GM23338 (cell line): ENCODE data around the gene ZFP92. TPM values are rescaled to one million over a fixed set of nuclear protein-coding genes. Genes with fewer than 3 reads are reported as not detected.
A peak's percentile ranks its signal among the peaks of the same experiment; 100 is the strongest.

ENCODE experiments used
- ATAC-seq: fragments of 200-7000 bp; cut with Tn5 transposase; 3 replicates; pipeline ENCODE4 v1.9.1; 2020
- DNase-seq: peaks from one replicate; pipeline ENCODE4 v3.0.0-alpha.2; 2015; ENCODE audit warnings: low spot score
- H2AFZ ChIP-seq: fragments of 200-600 bp; sonication (generic); 2 replicates; pipeline ENCODE4 v1.8.0; 2016; ENCODE audit warnings: antibody characterized with exemption, mild to moderate bottlenecking, moderate library complexity
- H3F3A ChIP-seq: fragments of 200-600 bp; sonication (generic); replicated peaks from 2 replicates; pipeline ENCODE4 v1.8.0; 2017; ENCODE audit warnings: antibody characterized with exemption, mixed run types, low read depth
- H3K27ac ChIP-seq: fragments of 200-600 bp; sonication (generic); 2 replicates; pipeline ENCODE4 v1.6.1; 2016; ENCODE audit warnings: low read depth
- H3K27me3 ChIP-seq: fragments of 200-600 bp; sonication (generic); 2 replicates; pipeline ENCODE4 v1.8.0; 2016; ENCODE audit warnings: mild to moderate bottlenecking, mixed run types, moderate library complexity; ENCODE audit not compliant: insufficient read depth
- H3K36me3 ChIP-seq: fragments of 200-600 bp; sonication (generic); 2 replicates; pipeline ENCODE4 v1.8.0; 2016; ENCODE audit warnings: mild to moderate bottlenecking; ENCODE audit not compliant: insufficient read depth
- H3K4me1 ChIP-seq: fragments of 200-600 bp; sonication (generic); 2 replicates; pipeline ENCODE4 v1.8.0; 2016; ENCODE audit warnings: mild to moderate bottlenecking, moderate library complexity; ENCODE audit not compliant: insufficient read depth
- H3K4me2 ChIP-seq: fragments of 200-600 bp; sonication (generic); 2 replicates; pipeline ENCODE4 v1.7.1; 2017; ENCODE audit warnings: mixed run types
- H3K4me3 ChIP-seq: fragments of 200-600 bp; sonication (generic); 2 replicates; pipeline ENCODE4 v1.6.1; 2016; ENCODE audit warnings: mixed run types
- H3K79me2 ChIP-seq: fragments of 200-600 bp; sonication (generic); replicated peaks from 2 replicates; pipeline ENCODE4 v1.8.0; 2017; ENCODE audit warnings: mild to moderate bottlenecking; ENCODE audit not compliant: insufficient read depth
- H3K9me2 ChIP-seq: fragments of 200-600 bp; sonication (generic); 2 replicates; pipeline ENCODE4 v1.8.0; 2017; ENCODE audit not compliant: insufficient read depth
- H4K20me1 ChIP-seq: fragments of 200-600 bp; sonication (generic); replicated peaks from 2 replicates; pipeline ENCODE4 v1.8.0; 2017; ENCODE audit warnings: mild to moderate bottlenecking; ENCODE audit not compliant: insufficient read depth
- H3K27ac Mint-ChIP-seq: 2 replicates; pipeline ENCODE4 v1.8.0; 2020; ENCODE audit warnings: inconsistent platforms, mild to moderate bottlenecking, moderate library complexity, mixed read lengths
- H3K27me3 Mint-ChIP-seq: 3 replicates; pipeline ENCODE4 v1.8.0; 2022; ENCODE audit warnings: low read depth, mild to moderate bottlenecking, moderate library complexity, mixed read lengths, inconsistent platforms; ENCODE audit not compliant: insufficient read depth, poor library complexity
- H3K36me3 Mint-ChIP-seq: 3 replicates; pipeline ENCODE4 v1.8.0; 2021; ENCODE audit warnings: low read depth, mild to moderate bottlenecking, inconsistent platforms, moderate library complexity, mixed read lengths
- H3K4me1 Mint-ChIP-seq: 3 replicates; pipeline ENCODE4 v1.8.0; 2020; ENCODE audit warnings: mild to moderate bottlenecking, inconsistent platforms, mixed read lengths
- H3K4me3 Mint-ChIP-seq: 3 replicates; pipeline ENCODE4 v1.8.0; 2021; ENCODE audit warnings: moderate library complexity, mild to moderate bottlenecking, inconsistent platforms, mixed read lengths
- H3K9me3 Mint-ChIP-seq: 3 replicates; pipeline ENCODE4 v1.8.0; 2020; ENCODE audit warnings: moderate library complexity, mild to moderate bottlenecking, inconsistent platforms, mixed read lengths
- CREB1 ChIP-seq: fragments of 250-450 bp; sonication (Bioruptor Pico); IDR thresholded peaks from 2 replicates; pipeline ENCODE4 v1.5.0; 2020; ENCODE audit warnings: low read depth, mild to moderate bottlenecking, moderate library complexity
- CTCF ChIP-seq, 2 experiments: fragments of 200-600 bp in 1 of 2; sonication (generic) in 1 of 2; conservative IDR thresholded peaks; 2 replicates each; pipeline versions ENCODE4 v1.5.1 to v1.6.1; 2016 to 2017; ENCODE audit warnings: antibody characterized with exemption in 2 of 2, low read depth in 2 of 2, mild to moderate bottlenecking in 2 of 2, moderate library complexity in 1 of 2
- ETS1 ChIP-seq: IDR thresholded peaks from 2 replicates; pipeline ENCODE4 v1.6.1; 2016; ENCODE audit warnings: antibody characterized with exemption
- EZH2 ChIP-seq: fragments of 200-600 bp; sonication (generic); IDR thresholded peaks from one replicate; pipeline ENCODE4 v1.8.0; 2017; ENCODE audit warnings: antibody characterized with exemption, mild to moderate bottlenecking, low read depth; ENCODE audit not compliant: unreplicated experiment
- EZH2phosphoT487 ChIP-seq: fragments of 200-600 bp; sonication (generic); IDR thresholded peaks from one replicate; pipeline ENCODE4 v1.8.1; 2018; ENCODE audit warnings: antibody characterized with exemption; ENCODE audit not compliant: unreplicated experiment
- JUNB ChIP-seq: IDR thresholded peaks from one replicate; pipeline ENCODE4 v1.6.1; 2016; ENCODE audit warnings: antibody characterized with exemption; ENCODE audit not compliant: unreplicated experiment
- NANOG ChIP-seq: IDR thresholded peaks from 2 replicates; pipeline ENCODE4 v1.6.1; 2016; ENCODE audit warnings: antibody characterized with exemption, borderline replicate concordance
- POLR2AphosphoS5 ChIP-seq: IDR thresholded peaks from 2 replicates; pipeline ENCODE4 v1.6.1; 2016; ENCODE audit warnings: antibody characterized with exemption, low read depth
- REST ChIP-seq: IDR thresholded peaks from one replicate; pipeline ENCODE4 v1.6.1; 2018; ENCODE audit warnings: antibody characterized with exemption; ENCODE audit not compliant: unreplicated experiment
- STAT1 ChIP-seq: IDR thresholded peaks from one replicate; pipeline ENCODE4 v1.6.1; 2016; ENCODE audit warnings: antibody characterized with exemption; ENCODE audit not compliant: unreplicated experiment
- ZNF114 ChIP-seq: fragments of 250-450 bp; sonication (Bioruptor Pico); IDR thresholded peaks from 2 replicates; pipeline ENCODE4 v1.5.0; 2020; ENCODE audit warnings: mild to moderate bottlenecking, moderate library complexity
- ZNF331 ChIP-seq: fragments of 250-450 bp; sonication (Bioruptor Pico); IDR thresholded peaks from 2 replicates; pipeline ENCODE4 v1.5.0; 2020; ENCODE audit warnings: low read depth, mild to moderate bottlenecking, moderate library complexity
- ZNF462 ChIP-seq: fragments of 250-450 bp; sonication (Bioruptor Pico); IDR thresholded peaks from 2 replicates; pipeline ENCODE4 v1.5.0; 2020; ENCODE audit warnings: mild to moderate bottlenecking, moderate library complexity
- polyA plus RNA-seq: library from polyadenylated mRNA; unstranded; fragments of >200 nt; fragmentation: Nextera tagmentation; extraction: Ambion mirVana; gene quantifications from 2 replicates; pipeline ENCODE4 v1.2.1, GENCODE V29; 2016
- total RNA-seq: library from RNA; depleted of rRNA; stranded (reverse); fragments of >200 nt; shearing (Covaris generic); gene quantifications from 2 replicates; pipeline ENCODE4 v1.2.3, GENCODE V29; 2014

The ZFP92 gene
- total and polyA plus RNA-seq, 2 experiments from 2014 or later: 0.05 to 0.52 TPM

GRCh38 chrX:153401133-153401764 is 10.0 kb upstream of the ZFP92 start, which contains the start of gene PNMA6E:
TSS of gene PNMA6E (minus strand) at chrX:153401350. CDS start at chrX:153398849, 2,501 bp downstream.
- no peaks in the 10 kb centered on the region for H3K9me2 ChIP-seq
- Mint-ChIP-seq H3K27ac (no peak within 1 kb of the TSS), H3K9me3 (no peaks in the 10 kb centered on the region; the same call in 1 of the 3 replicates), H3K36me3 (no peaks in the 10 kb centered on the region), H3K4me1 (peaks cover 2% of the 10 kb centered on the region; the same call in 1 of the 3 replicates), H3K27me3 (peaks cover 3% of the 10 kb centered on the region), H3K4me3 (no peak within 1 kb of the TSS)
- ATAC-seq (no peak), DNase-seq (peak; percentile 22)
- H3K27me3 ChIP-seq: no peaks in the 10 kb centered on the region
- no peaks in the 10 kb centered on the region for H3K4me1 ChIP-seq
- H3K27ac ChIP-seq: no peak within 1 kb of the TSS
- no peaks in the 10 kb centered on the region for H3K36me3 ChIP-seq
- no peaks in the 10 kb centered on the region for H3F3A ChIP-seq
- TF ChIP-seq ZNF114 (CRISPR knock-in tag) (no peak), STAT1 (no peak), CREB1 (CRISPR knock-in tag) (no peak), POLR2AphosphoS5 (no peak), ZNF331 (no peak), CTCF (conservative IDR thresholded peaks at IDR 0.05; ENCODE audit: low read depth in 2 of 2) (no peak), REST (no peak), EZH2phosphoT487 (no peak), NANOG (no peak), ZNF462 (no peak), JUNB (no peak), ETS1 (no peak), EZH2 (no peak)
- no peaks in the 10 kb centered on the region for H3K79me2 ChIP-seq
- no peaks in the 10 kb centered on the region for H4K20me1 ChIP-seq
- H2AFZ ChIP-seq: no peak within 1 kb of the TSS
- no peak within 1 kb of the TSS for H3K4me3 ChIP-seq
- no peak within 1 kb of the TSS for H3K4me2 ChIP-seq
